K562 (cell line): ENCODE results near the gene CPED1. TPM values are rescaled to one million over a fixed set of nuclear protein-coding genes. Genes with fewer than 3 reads are reported as not detected.

Experiments
- ATAC-seq: fragments of 200-7000 bp; cut with Tn5 transposase; 3 replicates; pipeline ENCODE4 v1.9.1; 2020; ENCODE audit warnings: moderate library complexity
- BruUV-seq: library from RNA; stranded (reverse); fragments of 400-500 nt; replicated peaks from 2 replicates; lab custom pipeline; 2021; lab: Mats Ljungman, UMichigan
- CTCF ChIA-PET: fragments of 300-600 bp; formaldehyde crosslinking; extraction: SDS; loops from one replicate; lab custom pipeline; 2021; ENCODE audit warnings: low intra/inter-chr PET ratio; lab: Yijun Ruan, JAX
- POLR2A ChIA-PET: fragments of 300-600, 350-650 bp; sonication (Branson Sonifier 250); formaldehyde crosslinking; extraction: SDS; loops from one replicate; lab custom pipeline; 2021; ENCODE audit warnings: antibody characterized with exemption, inconsistent platforms; lab: Yijun Ruan, JAX
- DNase-seq, 4 experiments: peaks; one replicate each; pipeline versions ENCODE4 v3.0.0 to v3.0.0-alpha.2; 2011 to 2018; ENCODE audit warnings: low spot score in 3 of 4, mixed read lengths in 3 of 4; ENCODE audit errors: extremely low read depth in 1 of 4
- FAIRE-seq: peaks from 2 replicates; lab custom pipeline; 2011; peaks lifted over from hg19 to GRCh38; lab: Jason Lieb, UNC
- H2AFZ ChIP-seq: 2 replicates; pipeline ENCODE4 v1.6.0; 2011; ENCODE audit warnings: low read depth, low read length, control low read depth, inconsistent platforms
- H3K27ac ChIP-seq: fragments of 200-600 bp; 3 replicates; pipeline ENCODE4 v1.8.0; 2011; ENCODE audit warnings: low read depth, mild to moderate bottlenecking, control low read depth, inconsistent platforms, low read length, moderate library complexity, mixed read lengths; ENCODE audit errors: extremely low read depth
- H3K27me3 ChIP-seq, 2 experiments: fragments of 300-600 bp in 1 of 2; 2 replicates in 1 of 2; 3 replicates in 1 of 2; pipeline versions ENCODE4 v1.6.0 to v1.8.0; 2011; ENCODE audit warnings: inconsistent platforms in 2 of 2, low read length in 2 of 2, mild to moderate bottlenecking in 1 of 2, mixed read lengths in 1 of 2, moderate library complexity in 1 of 2; ENCODE audit not compliant: control insufficient read depth in 2 of 2, insufficient read depth in 2 of 2
- H3K36me3 ChIP-seq: fragments of 300-600 bp; 3 replicates; pipeline ENCODE4 v1.8.0; 2011; ENCODE audit warnings: mild to moderate bottlenecking, low read length, inconsistent platforms; ENCODE audit not compliant: control insufficient read depth, insufficient read depth
- H3K4me1 ChIP-seq, 2 experiments: fragments of 200-600 bp in 1 of 2; replicated peaks in 1 of 2; 2 replicates in 1 of 2; 3 replicates in 1 of 2; pipeline versions ENCODE4 v1.5.1 to v1.8.0; 2011; ENCODE audit warnings: inconsistent platforms in 2 of 2, low read length in 2 of 2, mild to moderate bottlenecking in 1 of 2, mixed read lengths in 1 of 2, moderate library complexity in 1 of 2; ENCODE audit not compliant: control insufficient read depth in 2 of 2, insufficient read depth in 2 of 2
- H3K4me2 ChIP-seq: 2 replicates; pipeline ENCODE4 v1.6.1; 2011; ENCODE audit warnings: low read length, control low read depth, inconsistent platforms, mixed read lengths; ENCODE audit not compliant: insufficient read depth
- H3K4me3 ChIP-seq: fragments of 200-600 bp; sonication (generic), shearing (Covaris generic); 2 replicates; pipeline ENCODE4 v1.5.1; 2016; ENCODE audit warnings: control low read depth, inconsistent platforms
- H3K79me2 ChIP-seq: fragments of 200-600 bp; 3 replicates; pipeline ENCODE4 v1.8.0; 2011; ENCODE audit warnings: low read length, inconsistent platforms; ENCODE audit not compliant: control insufficient read depth, insufficient read depth
- H3K9ac ChIP-seq, 2 experiments: 2 replicates each; pipeline versions ENCODE4 v1.6.0 to v1.6.1; 2011; ENCODE audit warnings: low read depth in 2 of 2, low read length in 2 of 2, control low read depth in 1 of 2, inconsistent platforms in 1 of 2, mild to moderate bottlenecking in 1 of 2, mixed read lengths in 1 of 2; ENCODE audit not compliant: insufficient read depth in 1 of 2
- H3K9me1 ChIP-seq: one replicate; pipeline ENCODE4 v1.6.0; 2011; ENCODE audit warnings: inconsistent platforms, mild to moderate bottlenecking, low read length, moderate library complexity; ENCODE audit not compliant: control insufficient read depth, insufficient read depth
- H3K9me3 ChIP-seq: replicated peaks from 2 replicates; pipeline ENCODE4 v1.5.1; 2011; ENCODE audit warnings: low read depth, low read length, inconsistent platforms; ENCODE audit not compliant: control insufficient read depth, insufficient read depth
- H4K20me1 ChIP-seq: replicated peaks from 2 replicates; pipeline ENCODE4 v1.6.1; 2011; ENCODE audit warnings: low read length, inconsistent platforms, mixed read lengths; ENCODE audit not compliant: control insufficient read depth, insufficient read depth
- CBX1 ChIP-seq: sonication (generic); IDR thresholded peaks from 2 replicates; pipeline ENCODE4 v1.6.1; 2016; ENCODE audit warnings: antibody characterized with exemption, low read depth, mild to moderate bottlenecking
- FOXJ3 ChIP-seq: sonication (generic); formaldehyde crosslinking; IDR thresholded peaks from 2 replicates; pipeline ENCODE4 v1.4.0; 2020; ENCODE audit warnings: mild to moderate bottlenecking, missing genetic modification reagents
- HDAC1 ChIP-seq, 2 experiments: fragments of 450-650 bp; IDR thresholded peaks; 2 replicates each; pipeline ENCODE4 v1.6.1; 2016 to 2017; ENCODE audit warnings: inconsistent platforms in 1 of 2, mild to moderate bottlenecking in 1 of 2, moderate library complexity in 1 of 2
- HDAC6 ChIP-seq: IDR thresholded peaks from 2 replicates; pipeline ENCODE4 v1.6.1; 2012; ENCODE audit warnings: low read depth, mild to moderate bottlenecking, control low read depth, inconsistent platforms, low read length, moderate library complexity
- HOMEZ ChIP-seq: fragments of 250-450 bp; sonication (Bioruptor Pico); IDR thresholded peaks from 2 replicates; pipeline ENCODE4 v1.4.0; 2020; ENCODE audit warnings: mild to moderate bottlenecking, moderate library complexity
- HSF4 ChIP-seq: fragments of 250-450 bp; sonication (Bioruptor Pico); IDR thresholded peaks from 2 replicates; pipeline ENCODE4 v2.1.2; 2022; ENCODE audit warnings: mild to moderate bottlenecking, moderate library complexity, borderline replicate concordance
- MEIS2 ChIP-seq: fragments of 450-650 bp; IDR thresholded peaks from 2 replicates; pipeline ENCODE4 v1.6.1; 2014; ENCODE audit warnings: mild to moderate bottlenecking; ENCODE audit not compliant: partially characterized antibody
- MTA1 ChIP-seq: fragments of 450-650 bp; IDR thresholded peaks from 2 replicates; pipeline ENCODE4 v1.6.1; 2017; ENCODE audit warnings: borderline replicate concordance
- NFATC3 ChIP-seq: fragments of 450-650 bp; IDR thresholded peaks from 2 replicates; pipeline ENCODE4 v1.6.1; 2017; ENCODE audit warnings: mild to moderate bottlenecking
- SMAD1 ChIP-seq: fragments of 150-350 bp; IDR thresholded peaks from 2 replicates; pipeline ENCODE4 v1.6.1; 2014; ENCODE audit warnings: low read length, low read depth; ENCODE audit not compliant: partially characterized antibody
- SMARCC2 ChIP-seq: fragments of 450-650 bp; IDR thresholded peaks from 2 replicates; pipeline ENCODE4 v1.6.1; 2017; ENCODE audit warnings: antibody characterized with exemption, moderate library complexity, mild to moderate bottlenecking, low read depth
- SRSF1 ChIP-seq: fragments of 200-400 bp; formaldehyde crosslinking; IDR thresholded peaks from 2 replicates; pipeline ENCODE4 v1.6.1; 2017; ENCODE audit warnings: mild to moderate bottlenecking, low read depth, low read length, moderate library complexity
- ZBTB7A ChIP-seq: IDR thresholded peaks from 2 replicates; pipeline ENCODE4 v1.6.1; 2011; ENCODE audit warnings: low read depth, mild to moderate bottlenecking, low read length, moderate library complexity, borderline replicate concordance; ENCODE audit not compliant: control insufficient read depth
- ZNF134 ChIP-seq: fragments of 250-450 bp; sonication (Bioruptor Pico); conservative IDR thresholded peaks from 2 replicates; pipeline ENCODE4 v1.4.0; 2020
- ZNF224 ChIP-seq: sonication (generic); formaldehyde crosslinking; IDR thresholded peaks from 2 replicates; pipeline ENCODE4 v1.8.0; 2022; ENCODE audit warnings: mild to moderate bottlenecking, missing genetic modification reagents
- ZNF384 ChIP-seq: IDR thresholded peaks from 2 replicates; pipeline ENCODE4 v1.6.1; 2012; ENCODE audit warnings: low read depth, low read length, improper control_type of control experiment
- ZNF764 ChIP-seq: fragments of 250-450 bp; sonication (Bioruptor Pico); IDR thresholded peaks from 2 replicates; pipeline ENCODE4 v1.4.0; 2020; ENCODE audit warnings: low read depth, mild to moderate bottlenecking, moderate library complexity
- WGBS: fragments of 100-300 bp; shearing (Covaris generic); methylation state at CpG from one replicate; pipeline ENCODE4 v1.1.6; 2016; ENCODE audit warnings: low coverage, mixed read lengths; ENCODE audit not compliant: insufficient coverage; ENCODE audit errors: missing lambda C conversion rate; 5-methylcytosine and 5-hydroxymethylcytosine counted together
- in situ Hi-C: fragments of 300-500 bp; cut with MboI; formaldehyde crosslinking; loops from 4 replicates; pipeline ENCODE4 v1.15.0; 2018; ENCODE audit warnings: inconsistent platforms, mixed read lengths
- intact Hi-C: fragments of 100-400 bp; cut with micrococcal nuclease; formaldehyde crosslinking; loops from 2 replicates; pipeline ENCODE4 v1.14.2; 2022
- polyA plus RNA-seq, 8 experiments: library from polyadenylated mRNA; depleted of rRNA in 4 of 8; stranded (reverse) in 5 of 8; unstranded in 3 of 8; fragments of >200 nt; fragmentation: Nextera tagmentation in 2 of 8; fragmentation: Illumina TruSeq in 1 of 8; extraction: Ambion mirVana in 2 of 8; extraction: Trizol in 1 of 8; gene quantifications; 2 replicates each; pipeline versions ENCODE4 v1.2.1 to v1.2.3, GENCODE V29; 2011 to 2014; ENCODE audit warnings: inconsistent platforms in 1 of 8, missing spikeins in 1 of 8
- total RNA-seq, 7 experiments: library from RNA; depleted of rRNA in 6 of 7; stranded (reverse); fragments of >200 nt in 6 of 7; fragmentation: Illumina TruSeq in 2 of 7; extraction: Trizol in 2 of 7; gene quantifications; 2 replicates each; pipeline versions ENCODE4 v1.2.1 to v1.2.3, GENCODE V29; 2011 to 2021; ENCODE audit warnings: low replicate concordance in 1 of 7
- TF ChIP-seq, protein P1 (sequence below): fragments of 450-650 bp; IDR thresholded peaks from 2 replicates; pipeline ENCODE4 v1.6.1; 2016
- TF ChIP-seq, protein P2 (sequence below): sonication (generic); formaldehyde crosslinking; IDR thresholded peaks from 2 replicates; pipeline ENCODE4 v1.8.0; 2022; ENCODE audit warnings: mild to moderate bottlenecking, low read depth, missing genetic modification reagents

CPED1 gene
- total and polyA plus RNA-seq, 9 of the 15 experiments (the other 6 are each of a cell fraction or from before 2014, with no cell fraction given): 195 to 393 (median 290) TPM

DNA sequence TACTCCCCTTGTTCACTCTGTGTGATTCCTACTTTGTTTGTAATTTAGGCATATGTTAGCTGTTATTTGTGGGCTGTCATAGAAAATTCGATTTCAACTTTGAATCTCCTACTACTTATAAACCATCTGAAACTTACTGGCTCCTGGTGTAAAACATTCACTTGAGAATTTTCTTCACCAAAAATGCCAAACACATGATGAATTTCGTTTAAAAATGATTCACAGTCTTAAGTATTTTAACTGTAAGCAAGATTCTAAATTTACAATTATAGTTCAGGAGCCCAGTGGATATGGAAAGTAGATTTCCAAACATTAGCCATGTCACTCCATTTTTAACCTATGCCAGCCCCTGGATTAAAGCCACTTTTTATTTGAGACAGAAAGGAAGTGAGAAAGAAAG is 3.1 kb downstream of the CPED1 start:
- POLR2A ChIA-PET: interaction anchor here (1.0 to 4.7 kb wide), 3 partner anchors 9 to 345 kb away, joined by 3 to 56 read pairs (median 46); no protein-coding TSS in a partner anchor
- Histone ChIP-seq H3K4me1 (peaks cover 11 to 18% of the 10 kb centered on the region in 2 experiments), H3K9me1 (no peaks in the 10 kb centered on the region), H2AFZ (no peak overlapping the region), H3K79me2 (peaks cover 90% of the 10 kb centered on the region), H3K27me3 (no peaks in the 10 kb centered on the region), H4K20me1 (no peaks in the 10 kb centered on the region), H3K9ac (peak overlapping the region; percentile 33 to 87; a peak in 3 of 4 replicates), H3K36me3 (peaks cover 57% of the 10 kb centered on the region), H3K9me3 (no peaks in the 10 kb centered on the region), H3K4me2 (peak overlapping the region; percentile 92), H3K4me3 (peak overlapping the region; percentile 63), H3K27ac (peak overlapping the region; percentile 78)
- intact Hi-C loops: loop anchor here (1.0 to 5.0 kb wide), 4 partner anchors 48 to 1084 kb away; no protein-coding TSS in a partner anchor
- CTCF ChIA-PET: interaction anchor here (8.5 kb wide), 1 partner anchor 87 kb away, joined by 129 read pairs; no protein-coding TSS in a partner anchor
- FAIRE-seq: no peak
- no TSS peak for BruUV-seq
- ATAC-seq: no peak
- DNase-seq: no peak
- WGBS: 0% methylated on average over 2 of the region's 2 CpGs
- in situ Hi-C loops: no loop called here
- TF ChIP-seq MTA1 (no peak), HDAC6 (no peak), SRSF1 (no peak), MEIS2 (peak; percentile 4), NFATC3 (0 out of 2 replicates have a peak, but pooled peaks have one; percentile 55), ZNF224 (no peak), HSF4 (CRISPR knock-in tag) (no peak), HOMEZ (CRISPR knock-in tag) (no peak), SMAD1 (no peak), ZNF134 (CRISPR knock-in tag) (no peak; the same call in 1 of the 2 replicates), HDAC1 (IDR thresholded peaks at IDR 0.05) (0 out of 4 replicates have a peak, but pooled peaks of 1 of the 2 experiments have one; percentile 32), ZBTB7A (no peak), ZNF764 (CRISPR knock-in tag) (no peak), ZNF384 (no peak), CBX1 (no peak), FOXJ3 (CRISPR knock-in tag) (no peak), SMARCC2 (0 out of 2 replicates have a peak, but pooled peaks have one; percentile 16)
- TF ChIP-seq, protein P1, sequence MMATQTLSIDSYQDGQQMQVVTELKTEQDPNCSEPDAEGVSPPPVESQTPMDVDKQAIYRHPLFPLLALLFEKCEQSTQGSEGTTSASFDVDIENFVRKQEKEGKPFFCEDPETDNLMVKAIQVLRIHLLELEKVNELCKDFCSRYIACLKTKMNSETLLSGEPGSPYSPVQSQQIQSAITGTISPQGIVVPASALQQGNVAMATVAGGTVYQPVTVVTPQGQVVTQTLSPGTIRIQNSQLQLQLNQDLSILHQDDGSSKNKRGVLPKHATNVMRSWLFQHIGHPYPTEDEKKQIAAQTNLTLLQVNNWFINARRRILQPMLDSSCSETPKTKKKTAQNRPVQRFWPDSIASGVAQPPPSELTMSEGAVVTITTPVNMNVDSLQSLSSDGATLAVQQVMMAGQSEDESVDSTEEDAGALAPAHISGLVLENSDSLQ: 0 out of 2 replicates have a peak, but pooled peaks have one; percentile 10
- TF ChIP-seq, protein P2, sequence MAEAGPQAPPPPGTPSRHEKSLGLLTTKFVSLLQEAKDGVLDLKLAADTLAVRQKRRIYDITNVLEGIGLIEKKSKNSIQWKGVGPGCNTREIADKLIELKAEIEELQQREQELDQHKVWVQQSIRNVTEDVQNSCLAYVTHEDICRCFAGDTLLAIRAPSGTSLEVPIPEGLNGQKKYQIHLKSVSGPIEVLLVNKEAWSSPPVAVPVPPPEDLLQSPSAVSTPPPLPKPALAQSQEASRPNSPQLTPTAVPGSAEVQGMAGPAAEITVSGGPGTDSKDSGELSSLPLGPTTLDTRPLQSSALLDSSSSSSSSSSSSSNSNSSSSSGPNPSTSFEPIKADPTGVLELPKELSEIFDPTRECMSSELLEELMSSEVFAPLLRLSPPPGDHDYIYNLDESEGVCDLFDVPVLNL (CRISPR knock-in tag): no peak
